ENCODE data around the gene ZNF653. TPM values are rescaled to one million over a fixed set of nuclear protein-coding genes. Genes with fewer than 3 reads are reported as not detected.

The ZNF653 gene
- total RNA-seq, 1 donor = 2.9 TPM

DNA sequence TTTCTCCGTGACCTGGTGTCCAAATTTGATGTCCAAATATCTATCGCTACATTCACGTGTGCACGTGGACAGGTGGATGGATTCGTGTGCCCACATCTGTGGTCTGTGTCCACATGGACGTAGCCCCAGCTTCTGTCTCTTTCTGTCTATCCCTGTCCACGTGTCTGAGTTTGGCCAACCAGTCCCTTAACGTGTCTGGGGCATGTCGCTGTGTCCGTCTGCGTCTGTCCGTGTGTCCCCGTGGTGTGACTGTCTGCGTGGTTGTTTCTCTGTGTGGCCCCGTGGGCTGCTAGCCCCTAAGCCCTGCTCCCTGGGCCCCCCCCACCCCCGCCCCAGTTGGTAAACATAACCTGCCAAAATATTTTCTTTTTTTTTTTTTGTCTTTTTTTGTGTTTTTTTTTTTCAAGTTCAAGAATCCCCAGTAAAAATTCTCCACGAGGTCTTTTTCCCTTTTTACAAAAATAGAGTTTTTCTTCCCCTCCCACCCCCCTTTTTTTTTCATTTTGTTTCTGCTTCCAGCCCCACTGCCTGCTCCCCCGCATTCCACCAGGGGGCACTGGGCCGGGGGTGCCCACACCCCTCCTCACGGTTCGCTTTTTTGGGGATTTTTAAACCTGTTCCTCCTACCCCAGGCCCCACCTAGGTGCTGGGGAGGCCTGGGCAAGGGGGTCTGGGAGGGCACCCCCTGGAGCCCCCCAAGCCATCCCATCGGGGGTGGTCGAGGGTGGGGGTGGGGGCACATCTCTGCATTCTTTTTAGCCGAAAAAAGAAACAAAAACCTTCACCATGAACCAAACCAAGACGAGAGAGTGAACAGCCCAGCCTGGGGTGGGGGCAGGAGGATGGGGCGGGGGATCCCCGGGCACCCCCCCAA, 51.9 kb downstream of the ZNF653 start:
- peak; percentile 90 for DNase-seq (ENCODE audit: insufficient read length, low spot score, missing footprints)
- Histone ChIP-seq H2AFZ (ENCODE audit: low read length) (no peak overlapping the region), H3K79me2 (ENCODE audit: insufficient read depth, low read length) (no peaks in the 10 kb centered on the region), H3K4me2 (ENCODE audit: insufficient read depth, low read length) (no peak overlapping the region), H3K4me1 (ENCODE audit: insufficient read depth, low read length) (no peaks in the 10 kb centered on the region), H3K4me3 (ENCODE audit: insufficient read depth, low read length) (no peak overlapping the region), H3K27ac (ENCODE audit: low read depth, low read length) (no peak overlapping the region), H3K36me3 (ENCODE audit: insufficient read depth, low read length) (no peaks in the 10 kb centered on the region), H4K20me1 (ENCODE audit: insufficient read depth, low read length) (no peaks in the 10 kb centered on the region), H3K9me3 (ENCODE audit: low read depth, low read length) (no peaks in the 10 kb centered on the region), H3K27me3 (ENCODE audit: insufficient read depth, low read length) (no peaks in the 10 kb centered on the region)
- TF ChIP-seq, protein P1, sequence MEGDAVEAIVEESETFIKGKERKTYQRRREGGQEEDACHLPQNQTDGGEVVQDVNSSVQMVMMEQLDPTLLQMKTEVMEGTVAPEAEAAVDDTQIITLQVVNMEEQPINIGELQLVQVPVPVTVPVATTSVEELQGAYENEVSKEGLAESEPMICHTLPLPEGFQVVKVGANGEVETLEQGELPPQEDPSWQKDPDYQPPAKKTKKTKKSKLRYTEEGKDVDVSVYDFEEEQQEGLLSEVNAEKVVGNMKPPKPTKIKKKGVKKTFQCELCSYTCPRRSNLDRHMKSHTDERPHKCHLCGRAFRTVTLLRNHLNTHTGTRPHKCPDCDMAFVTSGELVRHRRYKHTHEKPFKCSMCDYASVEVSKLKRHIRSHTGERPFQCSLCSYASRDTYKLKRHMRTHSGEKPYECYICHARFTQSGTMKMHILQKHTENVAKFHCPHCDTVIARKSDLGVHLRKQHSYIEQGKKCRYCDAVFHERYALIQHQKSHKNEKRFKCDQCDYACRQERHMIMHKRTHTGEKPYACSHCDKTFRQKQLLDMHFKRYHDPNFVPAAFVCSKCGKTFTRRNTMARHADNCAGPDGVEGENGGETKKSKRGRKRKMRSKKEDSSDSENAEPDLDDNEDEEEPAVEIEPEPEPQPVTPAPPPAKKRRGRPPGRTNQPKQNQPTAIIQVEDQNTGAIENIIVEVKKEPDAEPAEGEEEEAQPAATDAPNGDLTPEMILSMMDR (IDR thresholded peaks at IDR 0.05; ENCODE audit: extremely low read depth, low read depth, low read length) = peak; percentile 24

DNA sequence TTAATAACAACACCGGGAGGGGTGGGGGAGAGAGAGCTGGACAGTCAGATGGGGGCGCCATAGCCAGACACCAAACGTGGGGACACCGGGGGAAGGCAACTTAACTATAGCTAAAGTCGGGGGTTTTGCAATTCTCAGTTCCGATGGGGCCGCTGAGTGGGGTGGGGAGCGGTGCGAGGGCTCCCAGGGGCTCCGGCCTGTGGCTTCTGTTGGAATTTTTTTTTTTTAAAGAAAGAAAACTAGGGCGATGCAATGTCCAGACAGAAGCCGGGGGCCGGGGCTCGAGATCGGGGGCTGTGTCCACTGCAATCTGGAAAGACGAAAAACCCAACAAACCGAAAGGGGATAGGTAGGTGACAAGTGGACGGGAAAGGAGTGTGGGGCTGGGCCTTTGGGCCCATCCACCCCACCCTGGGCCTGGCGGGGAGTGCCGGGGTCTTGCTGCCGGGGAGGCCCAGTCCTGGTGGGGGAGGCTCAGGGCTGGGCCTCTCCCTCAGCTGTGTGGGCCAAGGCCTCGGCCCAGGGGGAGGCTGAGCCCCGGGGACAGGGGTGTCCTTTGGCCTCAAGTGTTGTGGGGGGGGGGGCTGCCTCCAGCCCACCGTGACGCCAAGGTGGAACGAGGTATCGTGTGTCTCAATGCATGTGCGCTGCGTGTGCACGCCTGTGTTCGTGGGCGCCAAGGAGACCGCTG, 52.9 kb downstream of the ZNF653 start:
- Histone ChIP-seq H2AFZ (ENCODE audit: low read length) (no peak overlapping the region), H3K4me1 (ENCODE audit: insufficient read depth, low read length) (no peaks in the 10 kb centered on the region), H3K36me3 (ENCODE audit: insufficient read depth, low read length) (peaks cover 4% of the 10 kb centered on the region), H3K79me2 (ENCODE audit: insufficient read depth, low read length) (no peaks in the 10 kb centered on the region), H3K27me3 (ENCODE audit: insufficient read depth, low read length) (no peaks in the 10 kb centered on the region), H4K20me1 (ENCODE audit: insufficient read depth, low read length) (no peaks in the 10 kb centered on the region), H3K4me2 (ENCODE audit: insufficient read depth, low read length) (peak overlapping the region; percentile 67), H3K27ac (ENCODE audit: low read depth, low read length) (no peak overlapping the region), H3K4me3 (ENCODE audit: insufficient read depth, low read length) (peak overlapping the region; percentile 19), H3K9me3 (ENCODE audit: low read depth, low read length) (no peaks in the 10 kb centered on the region)
- DNase-seq (ENCODE audit: insufficient read length, low spot score, missing footprints) = peak; percentile 81
- TF ChIP-seq, protein P1 (IDR thresholded peaks at IDR 0.05; ENCODE audit: extremely low read depth, low read depth, low read length) = peak; percentile 29

DNA sequence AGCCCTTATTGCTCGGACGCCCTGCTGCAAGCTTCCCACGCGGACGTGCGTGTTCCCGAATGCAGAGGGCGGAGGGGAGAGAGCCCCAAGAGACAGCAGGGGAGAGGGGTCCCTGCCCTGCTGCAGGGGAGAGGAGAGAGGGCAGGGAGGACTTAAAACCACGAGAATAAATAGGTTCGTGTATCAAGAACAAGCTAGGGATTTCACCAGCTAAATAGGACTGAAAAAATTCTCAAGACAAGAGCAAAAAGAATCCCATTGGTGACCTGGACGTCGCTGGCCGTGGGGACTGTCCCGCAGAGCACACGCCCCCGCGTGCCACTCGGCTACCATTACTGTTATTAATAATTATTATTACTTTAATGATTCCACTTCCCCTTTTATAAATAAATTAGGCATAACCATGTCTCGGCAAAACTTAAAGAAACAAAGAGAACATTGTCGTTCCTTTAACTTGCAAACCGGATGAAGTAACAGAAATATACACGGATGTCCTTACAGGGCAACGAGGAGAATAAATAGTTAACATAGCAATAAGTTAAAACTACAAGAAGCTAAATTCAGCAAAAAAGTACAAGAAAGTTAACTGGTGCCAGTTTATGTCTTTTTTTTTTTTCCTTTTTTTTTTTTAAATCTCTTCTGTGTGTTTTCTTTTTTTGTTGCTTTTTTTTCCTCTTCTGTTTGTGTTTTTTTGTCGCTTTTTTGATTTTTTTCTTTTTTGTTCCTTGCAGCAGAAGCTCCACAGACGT, 53.6 kb downstream of the ZNF653 start:
- Histone ChIP-seq H3K4me1 (ENCODE audit: insufficient read depth, low read length) (no peaks in the 10 kb centered on the region), H3K9me3 (ENCODE audit: low read depth, low read length) (no peaks in the 10 kb centered on the region), H3K27ac (ENCODE audit: low read depth, low read length) (no peak overlapping the region), H3K4me2 (ENCODE audit: insufficient read depth, low read length) (peak overlapping the region; percentile 67), H3K27me3 (ENCODE audit: insufficient read depth, low read length) (no peaks in the 10 kb centered on the region), H4K20me1 (ENCODE audit: insufficient read depth, low read length) (no peaks in the 10 kb centered on the region), H3K79me2 (ENCODE audit: insufficient read depth, low read length) (no peaks in the 10 kb centered on the region), H2AFZ (ENCODE audit: low read length) (peak overlapping the region; percentile 51), H3K36me3 (ENCODE audit: insufficient read depth, low read length) (peaks cover 7% of the 10 kb centered on the region), H3K4me3 (ENCODE audit: insufficient read depth, low read length) (peak overlapping the region; percentile 19)
- TF ChIP-seq, protein P1 (IDR thresholded peaks at IDR 0.05; ENCODE audit: extremely low read depth, low read depth, low read length) = no peak
- peak; percentile 82 for DNase-seq (ENCODE audit: insufficient read length, low spot score, missing footprints)
